Inflammatory macrophage treated with lipopolysaccharide for 4 hours (primary cell): Measurements from ENCODE around the gene ZNF33A.
A peak's percentile ranks its signal among the peaks of the same experiment; 100 is the strongest.
"Not testable (repeated sequence)": the region's sequence is repeated elsewhere in the genome, so short reads cannot be mapped to it uniquely, and the experiment has no call there.

Experiments used
- DNase-seq: peaks from one replicate; pipeline ENCODE4 v3.0.0-alpha.2; 2020

The ZNF33A gene

DNA sequence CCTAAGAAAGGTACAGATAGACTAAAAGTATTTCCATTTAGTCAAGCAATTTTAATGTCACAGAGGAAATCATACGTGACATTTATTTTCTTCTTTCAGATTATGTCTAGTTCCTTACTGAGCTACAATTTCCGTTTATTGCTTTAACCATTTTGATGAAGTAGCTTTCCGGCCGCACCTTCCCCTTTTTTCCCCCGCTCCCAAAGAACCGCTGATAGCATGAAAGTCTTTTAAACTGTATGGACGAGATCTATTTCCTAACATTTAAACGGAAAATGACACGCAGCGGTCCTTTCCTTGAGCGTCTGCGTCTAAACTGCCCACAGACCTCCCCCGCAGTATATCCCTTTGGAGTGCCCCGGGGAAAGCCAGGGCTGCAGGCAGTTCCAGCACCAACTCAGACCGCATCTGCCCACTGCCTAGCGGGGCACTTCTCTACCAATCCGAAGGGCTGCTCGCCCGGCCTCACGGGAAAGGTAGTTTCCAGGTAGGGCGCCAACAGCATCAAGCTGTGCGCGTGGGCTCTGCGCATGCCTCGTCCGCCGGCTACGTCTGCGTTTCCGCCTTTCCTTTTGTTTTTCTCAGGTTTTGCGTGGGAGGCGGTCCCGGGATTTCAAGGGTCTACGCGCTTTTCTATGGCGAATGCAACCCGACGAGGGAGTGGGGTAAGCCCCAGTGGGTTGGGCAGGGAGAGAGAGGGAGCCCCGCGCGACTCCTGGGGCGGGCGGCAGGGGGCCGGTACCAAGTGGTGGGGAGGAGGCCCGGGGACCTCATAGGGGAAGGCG, at the start of gene ZNF33A:
ZNF33A (plus strand) TSS at position 557 of the 785 bp plus-strand sequence. CDS start 1,667 bp downstream, outside the sequence.
- peak; percentile 97 for DNase-seq

- DNase-seq, result no peak
Measured at GRCh38 chr10:37965006-37965405, 45.5 kb upstream of the ZNF33A start.

DNA sequence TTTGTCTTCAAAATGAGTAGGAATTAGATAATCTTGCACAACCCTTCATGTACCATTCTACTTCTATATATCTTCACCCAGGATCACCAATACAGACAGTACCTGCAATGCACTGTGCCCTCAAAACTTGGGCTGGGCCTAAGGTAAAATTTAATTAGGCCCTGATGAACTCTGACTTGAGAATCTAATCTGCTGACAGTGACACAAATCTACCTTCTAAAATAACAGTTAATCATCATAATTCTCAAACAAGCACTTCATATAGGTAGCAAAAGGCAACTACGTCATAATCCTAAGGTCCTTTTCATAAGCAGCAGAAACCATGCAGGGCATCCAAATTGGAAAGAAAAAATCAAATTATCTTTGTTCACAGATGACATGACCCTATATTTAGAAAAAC, 38.1 kb upstream of the ZNF33A start:
- no peak for DNase-seq

- peak; percentile 51 for DNase-seq
Measured at GRCh38 chr10:37975401-37975991, 35.0 kb upstream of the ZNF33A start.

- DNase-seq, result peak; percentile 99
Measured at GRCh38 chr10:37976091-37976879, 34.2 kb upstream of the ZNF33A start, which contains the start of gene ZNF25. ZNF25 (minus strand) TSS chr10:37976647; CDS start chr10:37971722, 4,925 bp downstream.

DNA sequence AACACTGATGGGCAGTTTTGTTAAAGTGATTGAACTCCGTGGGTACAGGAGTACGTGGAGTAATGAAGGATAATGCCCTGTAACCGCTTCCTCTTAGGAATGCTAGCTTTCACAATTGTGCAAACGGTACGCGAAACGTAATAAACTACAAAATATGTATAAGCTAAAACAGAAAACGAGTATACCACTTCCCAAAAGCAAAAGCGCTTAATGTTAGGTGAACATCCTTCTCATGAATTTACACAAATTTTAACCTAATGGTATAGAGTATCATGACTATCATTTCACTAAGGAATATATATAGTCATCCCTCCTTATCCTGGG, 33.6 kb upstream of the ZNF33A start:
- DNase-seq, result no peak

- DNase-seq, result no peak
Measured at GRCh38 chr10:37991655-37992054, 18.8 kb upstream of the ZNF33A start.

DNA sequence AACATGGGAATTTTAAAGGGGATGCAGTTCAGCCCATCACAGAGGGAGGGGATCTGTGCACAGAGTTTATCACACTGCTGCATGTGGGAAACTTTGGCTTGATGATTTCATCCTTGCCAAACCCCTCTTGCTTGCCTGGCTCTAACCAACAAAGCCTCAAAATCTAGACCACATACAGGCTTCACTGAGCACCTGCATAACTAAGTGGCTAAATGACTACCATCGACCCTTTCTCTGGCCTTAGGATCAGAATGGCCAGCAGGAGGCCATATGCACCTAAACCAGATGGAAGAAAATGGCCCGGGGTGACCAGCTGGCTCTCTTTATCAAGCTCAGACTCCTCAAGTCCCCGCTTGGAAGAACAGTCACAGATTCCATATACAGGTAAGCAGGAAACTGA, 18.4 kb upstream of the ZNF33A start:
- no peak for DNase-seq

DNA sequence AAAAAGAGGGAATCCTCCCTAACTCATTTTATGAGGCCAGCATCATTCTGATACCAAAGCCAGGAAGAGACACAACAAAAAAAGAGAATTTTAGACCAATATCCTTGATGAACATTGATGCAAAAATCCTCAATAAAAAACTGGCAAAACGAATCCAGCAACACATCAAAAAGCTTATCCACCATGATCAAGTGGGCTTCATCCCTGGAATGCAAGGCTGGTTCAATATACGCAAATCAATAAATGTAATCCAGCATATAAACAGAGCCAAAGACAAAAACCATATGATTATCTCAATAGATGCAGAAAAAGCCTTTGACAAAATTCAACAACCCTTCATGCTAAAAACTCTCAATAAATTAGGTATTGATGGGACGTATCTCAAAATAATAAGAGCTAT, 11.6 kb upstream of the ZNF33A start:
- DNase-seq, result not testable (repeated sequence)

GRCh38 chr10:38000474-38000873, 10.0 kb upstream of the ZNF33A start:
- DNase-seq, result not testable (repeated sequence)

- no peak for DNase-seq
Measured at GRCh38 chr10:38003026-38003425, 7.4 kb upstream of the ZNF33A start.

- DNase-seq, result no peak
Measured at GRCh38 chr10:38003588-38003987, 6.9 kb upstream of the ZNF33A start.

DNA sequence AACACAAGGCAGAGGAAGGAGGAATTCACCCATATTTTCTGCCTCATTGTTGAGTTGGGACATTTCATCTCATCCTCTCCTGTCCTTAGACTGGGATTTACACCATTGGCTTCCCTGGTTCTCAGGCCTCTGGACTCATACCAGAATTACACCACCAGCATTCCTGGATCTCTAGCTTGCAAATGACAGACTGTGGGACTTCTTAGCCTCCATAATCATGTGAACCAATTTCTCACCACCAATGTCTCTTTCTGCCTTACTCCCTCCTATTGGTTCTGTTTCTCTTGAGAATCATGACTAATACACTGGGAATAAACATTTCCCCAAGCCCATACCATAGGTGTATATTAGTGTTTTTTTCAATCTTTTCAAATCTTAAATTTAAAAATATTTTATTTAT, 2.9 kb upstream of the ZNF33A start:
- DNase-seq, result peak; percentile 27

DNA sequence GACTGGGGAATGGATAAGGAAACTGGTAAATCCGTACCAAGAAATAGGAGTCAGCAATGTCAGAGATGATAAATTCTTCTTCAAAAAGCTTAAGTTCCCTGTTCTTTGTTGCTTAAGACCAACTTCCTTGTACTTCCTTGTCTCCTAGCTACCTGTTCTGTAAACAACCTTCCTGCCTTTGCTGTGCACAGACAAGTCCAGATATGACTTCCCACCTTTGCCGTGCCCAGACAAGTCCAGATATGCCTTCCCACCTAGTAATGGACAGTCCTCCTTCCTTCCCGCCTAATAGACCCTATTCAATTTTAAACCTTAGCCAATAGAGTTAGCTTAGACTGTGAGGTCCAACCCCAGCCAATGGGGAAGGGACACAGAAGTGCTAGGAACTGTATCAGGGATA, 2.5 kb upstream of the ZNF33A start:
- peak; percentile 48 for DNase-seq

- no peak for DNase-seq
Measured at GRCh38 chr10:38016354-38016753, 5.9 kb downstream of the ZNF33A start.

- not testable (repeated sequence) for DNase-seq
Measured at GRCh38 chr10:38019124-38019523, 8.6 kb downstream of the ZNF33A start.

- peak; percentile 42 for DNase-seq
Measured at GRCh38 chr10:38025283-38025682, 14.8 kb downstream of the ZNF33A start.

GRCh38 chr10:38027986-38028385, 17.5 kb downstream of the ZNF33A start:
- peak; percentile 13 for DNase-seq

- DNase-seq, result peak; percentile 80
Measured at GRCh38 chr10:38032886-38033285, 22.4 kb downstream of the ZNF33A start.

- peak; percentile 66 for DNase-seq
Measured at GRCh38 chr10:38038107-38038931, 27.8 kb downstream of the ZNF33A start.

DNA sequence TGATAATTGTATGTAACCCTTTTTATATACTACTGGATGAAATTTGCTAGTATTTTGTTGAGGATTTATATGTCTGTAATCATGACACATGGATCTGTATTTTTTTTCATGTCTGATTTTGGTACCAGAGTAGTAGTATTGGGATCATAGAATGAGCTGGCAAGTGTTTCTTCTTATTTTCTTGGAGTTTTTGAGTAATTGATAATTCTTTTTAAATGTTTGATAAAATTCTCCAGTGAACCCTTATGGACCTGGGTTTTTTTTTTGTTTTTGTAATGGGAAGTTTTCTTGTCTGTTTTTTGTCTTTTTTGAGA, 28.4 kb downstream of the ZNF33A start:
- no peak for DNase-seq

DNA sequence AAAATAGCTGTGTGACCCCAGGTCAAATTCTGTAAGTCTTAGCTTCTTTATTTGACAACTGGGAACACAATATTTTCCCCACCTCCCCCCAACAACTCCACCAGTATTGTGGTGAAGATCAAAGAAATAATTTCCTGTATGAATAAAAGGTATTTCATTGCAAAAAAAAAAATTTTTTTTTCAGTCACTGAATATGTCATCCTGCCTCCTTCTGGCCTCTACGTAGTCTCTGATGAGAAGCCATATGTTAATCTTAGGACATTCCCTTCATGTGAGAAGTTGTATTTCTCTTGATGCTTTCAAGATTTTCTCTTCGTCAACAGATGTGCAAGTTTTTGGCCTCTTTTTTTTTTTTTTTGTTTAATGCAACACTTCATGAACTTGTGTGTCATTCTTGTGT, 33.0 kb downstream of the ZNF33A start:
- no peak for DNase-seq

DNA sequence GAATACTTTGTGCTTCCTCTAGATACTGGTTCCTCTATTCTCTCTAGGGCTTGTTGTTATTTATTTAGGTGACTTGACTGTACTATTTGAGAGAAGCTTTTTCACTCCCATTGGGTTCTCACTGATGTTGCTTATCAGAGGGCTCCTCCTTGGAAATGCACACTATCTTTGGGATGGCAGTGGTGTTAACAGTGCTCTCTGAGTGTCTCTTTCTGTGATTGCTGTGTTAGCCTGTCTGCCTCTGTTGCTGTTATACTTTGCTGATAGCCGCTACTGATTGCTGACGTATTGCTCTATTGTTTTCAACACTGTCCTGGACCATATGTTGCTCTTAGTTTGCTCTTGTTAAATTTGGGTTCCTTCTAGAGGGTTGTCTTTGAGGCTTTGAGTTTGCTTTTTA, 34.7 kb downstream of the ZNF33A start:
- no peak for DNase-seq
